GM12878 (cell line): ENCODE data around the gene ZNF708. TPM values are rescaled to one million over a fixed set of nuclear protein-coding genes. Genes with fewer than 3 reads are reported as not detected.

ENCODE experiments used
- BCL11A ChIP-seq: IDR thresholded peaks from 2 replicates; pipeline ENCODE4 v1.6.1; 2011; ENCODE audit warnings: low read depth, low read length
- BMI1 ChIP-seq: fragments of 450-650 bp; IDR thresholded peaks from 2 replicates; pipeline ENCODE4 v1.6.1; 2016; ENCODE audit warnings: mild to moderate bottlenecking, moderate library complexity, borderline replicate concordance
- CBFB ChIP-seq: IDR thresholded peaks from 2 replicates; pipeline ENCODE4 v1.6.1; 2016; ENCODE audit warnings: antibody characterized with exemption, low read depth
- DPF2 ChIP-seq: fragments of 450-650 bp; IDR thresholded peaks from 2 replicates; pipeline ENCODE4 v1.6.1; 2017; ENCODE audit warnings: mild to moderate bottlenecking
- ETV6 ChIP-seq, 2 experiments: fragments of 450-650 bp in 1 of 2; IDR thresholded peaks in 1 of 2; conservative IDR thresholded peaks in 1 of 2; 2 replicates each; pipeline ENCODE4 v1.6.1; 2014; ENCODE audit warnings: antibody characterized with exemption in 1 of 2, borderline replicate concordance in 1 of 2, low read depth in 1 of 2, mild to moderate bottlenecking in 1 of 2, moderate library complexity in 1 of 2
- FOS ChIP-seq: IDR thresholded peaks from 3 replicates; pipeline ENCODE4 v1.6.1; 2011; ENCODE audit warnings: borderline replicate concordance; ENCODE audit not compliant: insufficient read length; ENCODE audit errors: extremely low read depth
- GABPA ChIP-seq: IDR thresholded peaks from 2 replicates; pipeline ENCODE4 v1.6.1; 2014; ENCODE audit warnings: antibody characterized with exemption, low read depth, mild to moderate bottlenecking, inconsistent platforms
- GATAD2B ChIP-seq: fragments of 450-650 bp; conservative IDR thresholded peaks from 2 replicates; pipeline ENCODE4 v1.6.1; 2017; ENCODE audit warnings: low read depth, mild to moderate bottlenecking, moderate library complexity
- HCFC1 ChIP-seq: fragments of 150-350 bp; IDR thresholded peaks from 2 replicates; pipeline ENCODE4 v1.6.1; 2014; ENCODE audit warnings: low read length
- HDAC2 ChIP-seq: fragments of 200-600 bp; sonication (generic); IDR thresholded peaks from 2 replicates; pipeline ENCODE4 v1.6.1; 2017
- HDAC6 ChIP-seq: fragments of 200-600 bp; sonication (generic); IDR thresholded peaks from one replicate; pipeline ENCODE4 v1.8.0; 2017; ENCODE audit warnings: antibody characterized with exemption; ENCODE audit not compliant: unreplicated experiment
- IKZF2 ChIP-seq, 2 experiments: fragments of 450-650 bp; IDR thresholded peaks; 2 replicates each; pipeline ENCODE4 v1.6.1; 2017; ENCODE audit warnings: mild to moderate bottlenecking in 2 of 2, moderate library complexity in 2 of 2
- KDM1A ChIP-seq: fragments of 200-600 bp; sonication (generic); IDR thresholded peaks from 2 replicates; pipeline ENCODE4 v1.6.1; 2016; ENCODE audit warnings: borderline replicate concordance
- MAX ChIP-seq: IDR thresholded peaks from 2 replicates; pipeline ENCODE4 v1.6.1; 2012; ENCODE audit warnings: low read depth, low read length, improper control_type of control experiment
- NFYB ChIP-seq: IDR thresholded peaks from 2 replicates; pipeline ENCODE4 v1.6.1; 2011; ENCODE audit warnings: low read depth, mild to moderate bottlenecking, low read length, improper control_type of control experiment, moderate library complexity; ENCODE audit not compliant: insufficient read depth
- PAX5 ChIP-seq: IDR thresholded peaks from 2 replicates; pipeline ENCODE4 v1.6.1; 2011; ENCODE audit warnings: low read depth, low read length, borderline replicate concordance
- PKNOX1 ChIP-seq: fragments of 450-650 bp; IDR thresholded peaks from 2 replicates; pipeline ENCODE4 v1.6.1; 2016; ENCODE audit warnings: mild to moderate bottlenecking
- RAD21 ChIP-seq: IDR thresholded peaks from 2 replicates; pipeline ENCODE4 v1.6.1; 2011; ENCODE audit warnings: mild to moderate bottlenecking, low read depth, low read length, moderate library complexity; ENCODE audit not compliant: insufficient read depth
- RB1 ChIP-seq: fragments of 450-650 bp; formaldehyde crosslinking; IDR thresholded peaks from 2 replicates; pipeline ENCODE4 v1.6.1; 2017; ENCODE audit warnings: mild to moderate bottlenecking, borderline replicate concordance
- RELA ChIP-seq: fragments of 450-650 bp; IDR thresholded peaks from 2 replicates; pipeline ENCODE4 v1.8.0; 2014; ENCODE audit warnings: borderline replicate concordance; ENCODE audit not compliant: partially characterized antibody
- REST ChIP-seq: IDR thresholded peaks from 2 replicates; pipeline ENCODE4 v1.6.1; 2012; ENCODE audit warnings: mild to moderate bottlenecking, low read depth, low read length
- TAF1 ChIP-seq: IDR thresholded peaks from 2 replicates; pipeline ENCODE4 v1.6.1; 2011; ENCODE audit warnings: mild to moderate bottlenecking, low read depth, low read length, borderline replicate concordance
- TARDBP ChIP-seq: IDR thresholded peaks from 2 replicates; pipeline ENCODE4 v1.6.1; 2016; ENCODE audit warnings: borderline replicate concordance
- USF2 ChIP-seq: IDR thresholded peaks from 2 replicates; pipeline ENCODE4 v1.6.1; 2011; ENCODE audit warnings: low read depth, low read length, improper control_type of control experiment, borderline replicate concordance
- YY1 ChIP-seq: IDR thresholded peaks from 2 replicates; pipeline ENCODE4 v1.6.1; 2011; ENCODE audit warnings: low read depth, mild to moderate bottlenecking, low read length
- polyA plus RNA-seq, 11 experiments: library from polyadenylated mRNA; depleted of rRNA in 4 of 11; unstranded in 6 of 11; stranded (reverse) in 5 of 11; fragments of >200 nt; fragmentation: Nextera tagmentation in 4 of 11; fragmentation: Illumina TruSeq in 1 of 11; extraction: Ambion mirVana in 4 of 11; extraction: Trizol in 1 of 11; gene quantifications; 1 replicate in 1 of 11; 2 replicates in 10 of 11; pipeline versions ENCODE4 v1.2.1 to v1.2.3, GENCODE V29; 2011 to 2016; ENCODE audit warnings: inconsistent platforms in 2 of 11, missing spikeins in 2 of 11, low read depth in 1 of 11
- total RNA-seq, 4 experiments: library from RNA; depleted of rRNA in 3 of 4; stranded (reverse); fragments of >200 nt in 3 of 4; fragmentation: Illumina TruSeq in 1 of 4; extraction: Trizol in 1 of 4; gene quantifications; 2 replicates each; pipeline versions ENCODE4 v1.2.1 to v1.2.3, GENCODE V29; 2013 to 2021

The ZNF708 gene
- total and polyA plus RNA-seq, 10 of the 15 experiments (the other 5 are each of a cell fraction or from before 2014, with no cell fraction given): 2.7 to 15.9 (median 8.4) TPM

GRCh38 chr19:21328885-21329605, at the start of gene ZNF708 (continued):
- TF ChIP-seq REST (no peak), IKZF2 (IDR thresholded peaks at IDR 0.05) (no peak), BCL11A (no peak), FOS (no peak), RELA (no peak), PAX5 (no peak), DPF2 (no peak), GABPA (peak; percentile 68), HCFC1 (peak; percentile 35; the same call in 1 of the 2 replicates), GATAD2B (peak; percentile 50; the same call in 1 of the 2 replicates), NFYB (peak; percentile 70; the same call in 1 of the 2 replicates), ETV6 (conservative IDR thresholded peaks at IDR 0.05 in 1 of 2, IDR thresholded peaks at IDR 0.05 in 1 of 2; ENCODE audit: borderline replicate concordance in 1 of 2, low read depth in 1 of 2) (no peak), USF2 (no peak), TAF1 (peak; percentile 96), BMI1 (no peak), CBFB (peak; percentile 80), PKNOX1 (peak; percentile 80), HDAC6 (no peak), HDAC2 (no peak), RB1 (peak; percentile 24; the same call in 1 of the 2 replicates), YY1 (peak; percentile 91), MAX (no peak), KDM1A (no peak), RAD21 (no peak), TARDBP (no peak)
